A204.1 (cell line): ENCODE data around the gene CANT1.
"Not testable (repeated sequence)": the region's sequence is repeated elsewhere in the genome, so short reads cannot be mapped to it uniquely, and the experiment has no call there.

Source experiments
- FAIRE-seq: peaks from 2 replicates; lab custom pipeline; 2012; peaks lifted over from hg19 to GRCh38; lab: Jason Lieb, UNC

The CANT1 gene

DNA sequence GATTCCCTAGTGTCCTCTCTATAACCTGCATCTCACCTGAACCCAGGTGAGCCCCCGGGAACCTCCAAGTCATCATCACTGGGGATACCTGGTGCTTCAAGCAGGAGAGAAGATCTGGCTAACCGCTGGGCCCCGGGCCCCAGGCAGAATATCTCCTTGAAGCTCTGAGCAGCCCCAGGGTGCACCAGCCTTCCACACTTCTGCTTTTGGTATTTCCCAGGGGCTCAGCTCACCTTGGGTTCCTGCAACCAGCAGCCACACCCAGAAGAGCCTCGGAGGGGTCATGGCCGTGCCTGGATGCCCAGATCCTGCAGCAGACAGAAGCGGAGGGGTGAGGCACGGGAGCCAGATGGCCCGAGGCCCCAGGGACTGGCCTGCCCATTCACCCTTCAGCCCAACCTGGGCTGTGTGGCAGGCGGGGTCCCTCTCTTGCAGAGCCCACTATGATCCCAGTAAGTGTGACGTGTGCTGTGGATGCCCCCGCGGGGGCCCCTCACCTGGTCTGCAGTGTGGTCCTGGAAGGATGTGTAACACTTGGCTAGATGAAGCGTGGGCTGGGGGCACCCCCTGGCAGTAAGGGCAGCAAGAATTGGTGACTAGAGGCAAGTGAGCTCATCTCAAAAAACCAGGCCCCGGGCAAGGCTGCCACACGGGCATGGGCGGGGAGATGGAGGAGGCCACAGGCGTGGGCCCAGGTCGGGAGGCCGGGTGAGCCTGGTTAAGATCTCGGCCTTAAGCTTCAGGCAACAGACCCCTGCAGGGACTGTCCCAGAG is 32.5 kb downstream of the CANT1 start:
- FAIRE-seq: no peak

- FAIRE-seq: no peak
Observed at GRCh38 chr17:78974635-78975591, 34.7 kb downstream of the CANT1 start.

- no peak for FAIRE-seq
Observed at GRCh38 chr17:78973792-78974520, 35.6 kb downstream of the CANT1 start.

DNA sequence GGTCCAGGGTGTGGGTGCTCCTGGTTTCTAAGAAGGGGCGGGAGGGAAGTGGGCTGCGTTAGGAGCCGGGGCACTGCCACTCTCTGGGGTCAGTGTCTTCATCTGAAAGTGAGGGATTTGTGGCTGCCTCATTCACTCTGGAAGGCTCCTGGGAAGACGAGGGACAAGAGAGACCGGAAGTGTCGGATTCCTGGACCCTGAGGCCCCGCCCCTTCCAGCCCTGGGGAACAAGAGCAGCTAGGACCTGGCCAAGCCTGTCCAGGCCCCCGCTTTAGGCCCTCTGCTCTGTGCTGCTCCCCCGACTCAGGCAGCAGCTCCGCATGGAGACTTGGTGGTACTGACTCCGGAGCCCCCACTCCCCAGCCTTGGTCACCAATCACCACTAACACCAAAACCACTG is 36.4 kb downstream of the CANT1 start:
- no peak for FAIRE-seq

DNA sequence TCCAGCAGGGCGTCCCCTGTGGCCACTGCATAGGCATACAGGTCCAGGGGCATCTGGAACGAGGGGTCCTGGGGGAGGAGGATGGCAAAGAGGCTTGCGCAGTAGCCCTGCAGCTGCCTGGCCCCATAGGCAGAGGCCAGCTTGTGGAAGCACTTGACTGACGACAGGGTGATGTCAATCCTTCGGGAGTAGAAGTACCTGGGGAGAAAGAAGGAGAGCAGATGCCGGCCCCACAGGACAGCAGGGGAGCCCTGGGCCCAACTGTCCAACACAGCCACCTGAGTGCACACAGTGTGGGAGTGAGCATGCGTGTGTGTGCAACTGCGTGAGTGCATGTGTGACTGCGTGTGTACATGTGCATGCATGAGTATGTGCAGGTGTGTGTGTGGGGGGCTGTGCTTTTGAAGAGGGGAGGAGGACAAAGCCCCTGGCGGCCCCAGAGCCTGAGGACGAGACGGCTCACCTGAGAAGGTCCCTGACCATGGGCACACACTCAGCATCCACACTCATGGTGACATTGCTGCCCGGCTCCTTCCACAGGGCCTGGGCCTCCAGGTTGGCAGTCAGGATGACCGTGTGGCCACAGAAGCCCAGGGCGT is 37.0 kb downstream of the CANT1 start:
- no peak for FAIRE-seq

DNA sequence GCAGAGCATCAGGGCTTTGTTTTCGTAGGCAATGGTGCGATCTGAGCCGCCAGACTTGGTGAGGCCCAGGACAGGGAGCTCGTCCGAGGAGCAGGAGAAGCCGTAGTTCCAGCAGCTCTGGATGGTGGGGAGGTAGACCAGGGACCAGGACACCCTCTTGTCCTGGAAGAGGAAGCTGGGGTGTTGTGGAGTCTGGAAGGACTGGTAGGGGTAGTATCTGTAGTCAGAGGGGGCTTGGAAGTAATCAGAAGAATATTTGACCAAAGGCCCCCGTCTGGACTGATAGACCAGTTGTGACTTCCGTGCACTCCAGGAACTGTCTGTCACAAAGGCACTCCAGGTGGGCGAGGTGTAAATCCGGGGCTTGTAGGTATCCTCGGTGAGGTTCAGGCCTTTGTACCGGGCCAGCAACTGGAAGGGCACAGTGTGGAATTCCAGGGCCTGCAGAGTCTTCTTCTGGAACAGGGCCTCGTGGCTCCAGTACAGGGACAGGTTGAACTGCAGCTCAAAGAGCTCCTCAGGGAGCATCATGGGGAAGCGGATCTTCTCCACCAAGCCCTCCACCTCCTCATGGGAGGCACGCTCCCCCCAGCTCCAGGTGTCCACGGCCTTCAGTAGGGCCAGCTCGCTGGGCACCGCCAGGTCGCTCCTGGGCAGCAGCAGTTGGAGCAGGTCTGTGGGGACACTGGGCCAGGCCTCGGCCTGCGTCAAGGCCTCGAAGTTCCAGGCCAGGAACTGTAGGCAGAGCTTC is 37.6 kb downstream of the CANT1 start:
- FAIRE-seq: no peak

DNA sequence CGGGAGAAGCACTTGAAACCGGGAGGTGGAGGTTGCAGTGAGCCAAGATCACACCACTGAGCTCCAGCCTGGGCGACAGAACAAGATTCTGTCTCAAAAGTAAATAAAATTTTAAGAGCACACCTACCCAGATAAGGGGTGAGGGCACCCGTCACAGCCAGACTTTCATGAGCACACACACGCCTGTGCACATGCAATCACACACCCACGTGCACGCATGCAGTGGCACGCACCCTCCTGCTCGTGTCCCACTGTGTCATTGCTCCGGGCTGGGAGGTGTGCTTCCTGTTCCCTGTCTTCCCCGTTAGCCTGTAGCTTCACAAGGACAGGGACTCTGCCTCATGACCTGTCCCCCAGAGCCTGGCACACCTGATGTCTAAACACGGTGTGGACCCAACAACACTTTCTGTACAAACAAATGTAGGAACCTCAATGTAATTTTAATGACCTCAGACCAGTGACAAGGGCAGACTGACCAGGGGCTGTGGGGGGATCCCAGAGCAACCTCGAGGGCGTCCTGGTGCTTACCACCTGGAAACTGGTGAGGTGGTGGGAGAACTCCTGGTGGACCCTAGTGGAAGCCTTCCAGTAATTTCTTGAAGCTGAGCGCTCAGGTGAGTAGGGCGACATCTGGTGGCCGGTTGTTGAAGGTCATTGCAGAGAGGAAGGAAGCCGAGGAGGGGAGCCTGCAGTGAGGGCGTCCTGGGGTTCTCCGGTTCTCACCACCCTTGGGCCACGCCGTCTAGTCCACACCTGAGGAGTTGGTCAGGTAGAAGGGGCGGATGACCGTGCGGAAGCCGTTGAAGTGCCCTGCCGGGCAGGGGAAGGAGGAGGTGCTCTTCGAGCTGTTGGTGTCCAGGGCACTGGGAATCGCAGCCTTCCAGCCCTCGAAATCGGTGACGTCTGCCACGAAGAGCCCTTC is 38.5 kb downstream of the CANT1 start:
- no peak for FAIRE-seq

- no peak for FAIRE-seq
Observed at GRCh38 chr17:78969865-78970264, 39.7 kb downstream of the CANT1 start.

- no peak for FAIRE-seq
Observed at GRCh38 chr17:78967782-78968362, 41.7 kb downstream of the CANT1 start.

DNA sequence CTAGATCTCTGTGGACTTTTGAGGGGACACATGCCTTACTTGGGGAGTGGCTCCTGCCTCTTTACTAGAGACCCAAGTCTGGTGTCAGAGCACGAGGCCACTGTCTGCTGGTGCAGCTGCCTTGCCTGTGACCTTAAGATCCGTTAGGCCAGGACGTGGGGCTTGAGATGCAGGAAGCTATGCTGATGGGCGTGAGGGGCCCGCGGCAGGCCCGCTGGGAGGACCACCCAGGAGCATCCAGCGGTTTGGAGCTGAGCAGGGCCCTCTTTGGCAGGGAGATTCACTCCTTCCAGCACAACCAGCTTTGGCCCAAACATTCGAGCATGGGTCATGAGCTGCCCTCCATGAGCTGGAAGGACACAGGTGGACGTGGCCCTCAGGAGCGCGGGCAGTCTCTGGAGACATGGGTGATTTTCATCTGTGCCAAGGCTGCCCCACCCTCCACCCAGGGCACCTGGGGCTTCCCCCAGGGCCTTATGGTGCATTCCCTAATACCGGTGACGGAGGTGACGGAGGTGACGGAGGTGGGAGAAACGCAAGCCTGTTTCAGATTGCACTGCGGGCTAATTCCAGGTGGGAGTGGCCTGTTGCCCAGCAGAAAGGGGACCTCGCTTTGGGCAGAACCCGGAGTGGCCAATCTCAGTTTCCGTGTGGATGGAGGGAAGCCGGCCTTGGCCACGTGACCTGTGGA is 42.5 kb downstream of the CANT1 start:
- no peak for FAIRE-seq

GRCh38 chr17:78966123-78966813 is 43.3 kb downstream of the CANT1 start:
- no peak for FAIRE-seq

DNA sequence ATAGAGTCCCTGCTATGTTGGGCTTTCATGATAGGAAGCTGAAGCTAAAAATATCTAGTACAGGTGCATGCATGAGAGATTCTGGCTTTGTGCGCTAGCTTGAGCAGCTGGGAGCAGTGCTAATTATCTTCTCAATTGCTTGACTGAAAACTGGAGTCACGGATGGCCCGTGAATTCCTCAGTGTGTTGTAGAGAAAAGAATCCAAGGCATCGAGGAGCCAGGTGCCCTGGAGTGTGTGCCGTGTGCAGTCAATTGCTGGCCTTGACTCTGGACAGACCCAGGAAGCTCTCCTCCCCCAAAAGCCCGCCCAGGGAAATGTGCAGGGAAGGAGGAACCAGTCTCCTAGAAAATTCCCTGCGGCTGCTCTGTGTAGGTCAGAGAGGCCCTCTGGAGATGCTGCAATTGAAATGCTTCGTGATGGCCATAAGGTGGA is 44.1 kb downstream of the CANT1 start:
- no peak for FAIRE-seq

DNA sequence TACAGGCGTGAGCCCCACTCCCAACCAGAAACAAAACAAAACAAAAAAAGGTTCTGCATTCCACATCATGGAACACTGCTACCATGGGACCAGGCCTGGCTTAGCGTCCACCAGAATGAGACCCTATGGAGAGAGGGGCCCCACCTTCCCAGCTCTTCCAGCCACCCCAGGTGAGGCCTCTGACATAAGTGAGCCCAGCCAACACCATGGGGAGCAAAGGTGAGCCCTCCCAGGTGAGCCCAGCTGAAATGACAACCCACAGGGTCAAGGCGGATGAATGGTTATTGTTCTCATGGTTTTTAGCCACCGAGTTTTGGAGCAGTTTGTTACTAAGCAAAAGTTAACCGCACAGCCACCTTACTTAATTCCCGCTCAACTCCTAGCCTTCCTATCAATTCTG is 46.2 kb downstream of the CANT1 start:
- no peak for FAIRE-seq

GRCh38 chr17:78962984-78963348 is 46.6 kb downstream of the CANT1 start:
- not testable (repeated sequence) for FAIRE-seq

GRCh38 chr17:78962345-78962983 is 47.1 kb downstream of the CANT1 start:
- no peak for FAIRE-seq

DNA sequence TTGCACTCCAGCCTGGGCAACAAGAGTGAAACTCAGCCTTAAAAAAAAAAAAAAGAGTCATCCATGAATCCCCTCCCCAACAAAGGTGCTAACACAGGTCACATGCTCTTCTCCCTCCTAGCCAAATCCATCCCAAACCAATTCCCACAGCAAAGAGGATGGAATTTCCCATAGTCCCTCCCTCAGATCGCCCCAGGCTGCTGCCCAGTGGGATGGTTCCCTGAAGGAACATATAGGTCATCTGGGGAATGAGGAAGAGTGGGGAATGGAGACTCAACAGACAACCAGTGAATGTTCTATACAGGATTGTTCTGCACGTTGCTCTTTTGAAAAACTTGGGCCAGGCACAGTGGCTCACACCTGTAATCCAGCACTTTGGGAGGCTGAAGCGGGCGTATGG is 48.0 kb downstream of the CANT1 start:
- no peak for FAIRE-seq

- FAIRE-seq: no peak
Observed at GRCh38 chr17:78960928-78961327, 48.6 kb downstream of the CANT1 start.

DNA sequence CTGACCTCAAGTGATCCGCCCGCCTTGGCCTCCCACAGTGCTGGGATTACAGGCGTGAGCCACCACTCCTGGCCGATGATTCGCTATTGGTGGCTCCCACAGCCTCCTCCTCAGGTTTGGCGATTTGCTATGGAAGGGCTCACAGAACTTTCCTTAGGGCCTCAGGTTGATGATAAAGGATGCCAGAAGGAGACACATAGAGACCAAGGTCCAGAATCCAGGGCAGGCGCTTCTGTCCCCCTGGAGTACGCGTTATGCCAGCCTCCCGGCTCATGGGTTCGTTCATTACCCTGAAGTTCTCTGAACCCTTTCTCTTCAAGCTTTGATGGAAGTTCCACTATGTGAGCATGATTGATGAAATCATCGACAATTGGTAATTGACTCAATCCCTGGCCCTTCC is 49.8 kb downstream of the CANT1 start:
- no peak for FAIRE-seq
